ENCODE results near the gene SYPL1.

SYPL1 gene

GRCh38 chr7:106128836-106129235 lies 16.7 kb upstream of the SYPL1 start:
- in situ Hi-C loops (cut with MboI; ENCODE audit: low sequenced_read_pairs, unreplicated experiment): no loop called here
- DNase-seq (ENCODE audit: low spot score): no peak
- TF ChIP-seq, protein P1, sequence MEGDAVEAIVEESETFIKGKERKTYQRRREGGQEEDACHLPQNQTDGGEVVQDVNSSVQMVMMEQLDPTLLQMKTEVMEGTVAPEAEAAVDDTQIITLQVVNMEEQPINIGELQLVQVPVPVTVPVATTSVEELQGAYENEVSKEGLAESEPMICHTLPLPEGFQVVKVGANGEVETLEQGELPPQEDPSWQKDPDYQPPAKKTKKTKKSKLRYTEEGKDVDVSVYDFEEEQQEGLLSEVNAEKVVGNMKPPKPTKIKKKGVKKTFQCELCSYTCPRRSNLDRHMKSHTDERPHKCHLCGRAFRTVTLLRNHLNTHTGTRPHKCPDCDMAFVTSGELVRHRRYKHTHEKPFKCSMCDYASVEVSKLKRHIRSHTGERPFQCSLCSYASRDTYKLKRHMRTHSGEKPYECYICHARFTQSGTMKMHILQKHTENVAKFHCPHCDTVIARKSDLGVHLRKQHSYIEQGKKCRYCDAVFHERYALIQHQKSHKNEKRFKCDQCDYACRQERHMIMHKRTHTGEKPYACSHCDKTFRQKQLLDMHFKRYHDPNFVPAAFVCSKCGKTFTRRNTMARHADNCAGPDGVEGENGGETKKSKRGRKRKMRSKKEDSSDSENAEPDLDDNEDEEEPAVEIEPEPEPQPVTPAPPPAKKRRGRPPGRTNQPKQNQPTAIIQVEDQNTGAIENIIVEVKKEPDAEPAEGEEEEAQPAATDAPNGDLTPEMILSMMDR (IDR thresholded peaks at IDR 0.05; ENCODE audit: borderline replicate concordance, control extremely low read depth, extremely low read depth, insufficient read depth, missing control alignments): no peak

GRCh38 chr7:106127984-106128780 lies 16.1 kb upstream of the SYPL1 start:
- in situ Hi-C loops (cut with MboI; ENCODE audit: low sequenced_read_pairs, unreplicated experiment): no loop called here
- DNase-seq (ENCODE audit: low spot score): no peak

DNA sequence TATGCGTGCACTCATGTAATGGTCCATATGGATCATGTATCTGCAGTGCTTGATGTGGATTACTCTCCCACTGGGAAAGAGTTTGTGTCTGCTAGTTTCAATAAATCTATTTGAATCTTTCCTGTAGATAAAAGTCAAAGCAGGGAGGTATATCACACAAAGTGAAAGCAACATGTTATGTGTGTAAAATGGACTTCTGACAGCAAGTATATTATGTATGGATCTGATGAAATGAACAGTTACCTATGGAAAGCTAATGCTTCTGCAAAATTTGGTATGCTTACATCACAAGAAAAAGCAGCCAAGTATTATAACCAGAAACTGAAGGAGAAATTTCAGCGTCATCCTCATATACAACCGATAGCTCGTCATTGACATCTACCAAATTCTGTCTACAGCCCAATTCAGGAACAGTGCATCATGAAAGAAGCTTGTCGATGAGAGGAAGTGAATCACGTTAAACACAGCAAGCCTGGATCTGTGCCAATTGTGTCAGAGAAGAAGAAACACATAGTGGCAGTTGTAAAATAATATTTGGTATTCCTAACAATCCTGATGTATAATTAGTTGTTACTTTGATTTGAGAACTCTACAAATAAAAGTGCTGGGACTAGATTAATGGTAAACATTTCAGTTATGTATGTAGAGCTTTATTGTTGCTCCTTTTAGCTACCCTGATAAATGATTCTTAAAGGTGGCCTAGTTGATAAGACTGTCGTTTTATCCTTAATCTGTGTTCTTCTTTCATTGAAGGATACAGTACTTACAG lies 14.2 kb upstream of the SYPL1 start:
- in situ Hi-C loops (cut with MboI; ENCODE audit: low sequenced_read_pairs, unreplicated experiment): no loop called here
- TF ChIP-seq, protein P1 (IDR thresholded peaks at IDR 0.05; ENCODE audit: borderline replicate concordance, control extremely low read depth, extremely low read depth, insufficient read depth, missing control alignments): no peak
- no peak for DNase-seq (ENCODE audit: low spot score)

More at GRCh38 chr7:106127984-106128780, 16.1 kb upstream of the SYPL1 start:
- TF ChIP-seq, protein P1 (IDR thresholded peaks at IDR 0.05; ENCODE audit: borderline replicate concordance, control extremely low read depth, extremely low read depth, insufficient read depth, missing control alignments): no peak

DNA sequence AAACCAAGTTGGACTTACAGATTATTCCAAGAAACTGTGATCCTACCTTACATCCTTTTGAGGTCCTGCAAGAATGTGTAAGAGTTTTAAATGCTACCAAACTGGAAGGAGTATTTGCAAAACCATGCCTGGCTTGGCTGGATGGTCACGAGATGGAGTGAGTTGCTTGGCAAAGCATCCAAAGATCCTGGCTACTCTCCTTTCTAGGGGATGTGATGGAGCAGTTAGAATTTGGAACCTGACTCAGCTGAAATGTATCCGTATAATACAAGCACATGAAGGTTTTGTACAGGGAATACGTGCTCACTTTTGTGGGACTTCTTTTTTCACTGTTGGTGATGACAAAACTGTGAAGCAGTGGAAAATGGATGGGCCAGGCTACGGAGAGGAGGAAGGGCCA lies 13.3 kb upstream of the SYPL1 start:
- in situ Hi-C loops (cut with MboI; ENCODE audit: low sequenced_read_pairs, unreplicated experiment): no loop called here
- TF ChIP-seq, protein P1 (IDR thresholded peaks at IDR 0.05; ENCODE audit: borderline replicate concordance, control extremely low read depth, extremely low read depth, insufficient read depth, missing control alignments): no peak
- no peak for DNase-seq (ENCODE audit: low spot score)

DNA sequence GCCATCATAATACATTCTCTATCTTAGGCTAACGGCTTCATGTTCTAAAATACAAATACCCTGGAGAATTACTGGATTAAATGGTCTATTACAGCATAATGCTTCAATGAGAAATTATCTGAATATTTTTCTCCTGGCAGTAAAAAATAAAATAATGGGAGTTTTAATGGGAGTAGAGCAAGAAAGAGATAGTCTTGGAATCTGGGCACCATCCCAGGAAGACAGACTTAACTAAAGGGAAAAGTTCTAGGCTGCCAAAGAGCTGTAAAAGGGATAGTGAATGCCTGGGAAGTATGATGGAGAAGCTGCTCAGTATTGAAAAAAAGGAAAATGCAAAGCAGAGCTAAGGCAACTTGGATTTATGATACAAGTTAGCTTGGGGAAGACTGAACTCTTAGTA lies 12.1 kb upstream of the SYPL1 start:
- in situ Hi-C loops (cut with MboI; ENCODE audit: low sequenced_read_pairs, unreplicated experiment): no loop called here
- TF ChIP-seq, protein P1 (IDR thresholded peaks at IDR 0.05; ENCODE audit: borderline replicate concordance, control extremely low read depth, extremely low read depth, insufficient read depth, missing control alignments): no peak
- no peak for DNase-seq (ENCODE audit: low spot score)

GRCh38 chr7:106122713-106123112 lies 10.6 kb upstream of the SYPL1 start:
- TF ChIP-seq, protein P1 (IDR thresholded peaks at IDR 0.05; ENCODE audit: borderline replicate concordance, control extremely low read depth, extremely low read depth, insufficient read depth, missing control alignments): no peak
- no peak for DNase-seq (ENCODE audit: low spot score)
- in situ Hi-C loops (cut with MboI; ENCODE audit: low sequenced_read_pairs, unreplicated experiment): no loop called here

All from GM13976 (cell line).